Measurements from ENCODE around the gene APEX1. TPM values are rescaled to one million over a fixed set of nuclear protein-coding genes. Genes with fewer than 3 reads are reported as not detected.

Gene APEX1
- polyA plus RNA-seq, 1 of the 3 experiments (the other 2 are of a cell fraction): 279 TPM

- H3K9me2 ChIP-seq: no peaks in the 10 kb centered on the region
- CTCF ChIA-PET: interaction anchor here (0.9 kb wide), 1 partner anchor 13 kb away, joined by 3 read pairs; no protein-coding TSS in a partner anchor
- TF ChIP-seq EP300 (IDR thresholded peaks at IDR 0.05; ENCODE audit: borderline replicate concordance in 1 of 2, low read depth in 1 of 2, low read length in 1 of 2): no peak
- no peak for TF ChIP-seq TCF12 (IDR thresholded peaks at IDR 0.05)
- TF ChIP-seq TEAD4 (IDR thresholded peaks at IDR 0.05; ENCODE audit: borderline replicate concordance, insufficient read depth): no peak
- TF ChIP-seq RFX5 (IDR thresholded peaks at IDR 0.05; ENCODE audit: low read length): no peak
- TF ChIP-seq, protein P1, sequence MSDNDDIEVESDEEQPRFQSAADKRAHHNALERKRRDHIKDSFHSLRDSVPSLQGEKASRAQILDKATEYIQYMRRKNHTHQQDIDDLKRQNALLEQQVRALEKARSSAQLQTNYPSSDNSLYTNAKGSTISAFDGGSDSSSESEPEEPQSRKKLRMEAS (IDR thresholded peaks at IDR 0.05; ENCODE audit: low read depth): no peak
- TF ChIP-seq FOSL2 (IDR thresholded peaks at IDR 0.05; ENCODE audit: borderline replicate concordance, low read depth): no peak
- no peak for TF ChIP-seq SIN3A (IDR thresholded peaks at IDR 0.05; ENCODE audit: borderline replicate concordance, low read depth, low read length)
- no peak for TF ChIP-seq RAD21 (IDR thresholded peaks at IDR 0.05; ENCODE audit: low read length)
- H3K36me3 ChIP-seq (replicated peaks in 1 of 2; ENCODE audit: control insufficient read depth in 1 of 2, insufficient read depth in 2 of 2, low read length in 1 of 2): no peaks in the 10 kb centered on the region
- no peak overlapping the region for H3K27ac ChIP-seq (ENCODE audit: low read depth in 2 of 2, low read length in 1 of 2)
- no peak overlapping the region for H2AFZ ChIP-seq (ENCODE audit: low read depth)
- H3K4me3 ChIP-seq (ENCODE audit: low read depth in 2 of 2, low read length in 1 of 2): no peak overlapping the region
- DNase-seq: no peak
- peaks cover 11% of the 10 kb centered on the region for H3F3A ChIP-seq (replicated peaks; ENCODE audit: insufficient read depth)
- H3K9me3 ChIP-seq: no peaks in the 10 kb centered on the region
- WGBS (ENCODE audit: low lambda C conversion rate): 61% methylated on average over 7 of the region's 7 CpGs
- H3K4me2 ChIP-seq: no peak overlapping the region
- no peak overlapping the region for H3K9ac ChIP-seq
- POLR2A ChIA-PET: no interaction called here
- H3K4me1 ChIP-seq (ENCODE audit: control insufficient read depth in 1 of 2, insufficient read depth in 2 of 2, low read depth in 1 of 2, low read length in 1 of 2): peaks cover 0 to 7% of the 10 kb centered on the region in 2 experiments; a peak in 2 of 4 replicates
- H3K27me3 ChIP-seq (ENCODE audit: insufficient read depth): no peaks in the 10 kb centered on the region; the same call in 1 of the 2 replicates
- H3K79me2 ChIP-seq (ENCODE audit: insufficient read depth): peaks cover 3% of the 10 kb centered on the region; the same call in 1 of the 2 replicates
- no peaks in the 10 kb centered on the region for H4K20me1 ChIP-seq (ENCODE audit: insufficient read depth)
These were observed 37.5 kb upstream of the APEX1 start for GRCh38 chr14:20417250-20418186.

GRCh38 chr14:20418501-20418909 lies 36.5 kb upstream of the APEX1 start:
- 83% methylated on average over 2 of the region's 2 CpGs for WGBS (ENCODE audit: low lambda C conversion rate)
- ChIA-PET CTCF (no interaction called here), POLR2A (no interaction called here)
- H3F3A ChIP-seq (replicated peaks; ENCODE audit: insufficient read depth): peaks cover 7% of the 10 kb centered on the region
- H3K9me2 ChIP-seq: no peaks in the 10 kb centered on the region
- H3K27me3 ChIP-seq (ENCODE audit: insufficient read depth): no peaks in the 10 kb centered on the region; the same call in 1 of the 2 replicates
- H3K9ac ChIP-seq: no peak overlapping the region
- no peak for DNase-seq
- no peaks in the 10 kb centered on the region for H3K9me3 ChIP-seq
- H3K36me3 ChIP-seq (replicated peaks in 1 of 2; ENCODE audit: control insufficient read depth in 1 of 2, insufficient read depth in 2 of 2, low read length in 1 of 2): no peaks in the 10 kb centered on the region
- TF ChIP-seq GABPA (IDR thresholded peaks at IDR 0.05; ENCODE audit: low read depth): no peak
- TF ChIP-seq, protein P2, sequence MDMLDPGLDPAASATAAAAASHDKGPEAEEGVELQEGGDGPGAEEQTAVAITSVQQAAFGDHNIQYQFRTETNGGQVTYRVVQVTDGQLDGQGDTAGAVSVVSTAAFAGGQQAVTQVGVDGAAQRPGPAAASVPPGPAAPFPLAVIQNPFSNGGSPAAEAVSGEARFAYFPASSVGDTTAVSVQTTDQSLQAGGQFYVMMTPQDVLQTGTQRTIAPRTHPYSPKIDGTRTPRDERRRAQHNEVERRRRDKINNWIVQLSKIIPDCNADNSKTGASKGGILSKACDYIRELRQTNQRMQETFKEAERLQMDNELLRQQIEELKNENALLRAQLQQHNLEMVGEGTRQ (IDR thresholded peaks at IDR 0.05; ENCODE audit: borderline replicate concordance, low read depth, low read length): no peak
- H3K79me2 ChIP-seq (ENCODE audit: insufficient read depth): no peaks in the 10 kb centered on the region
- no peaks in the 10 kb centered on the region for H4K20me1 ChIP-seq (ENCODE audit: insufficient read depth)
- no peak overlapping the region for H3K4me3 ChIP-seq (ENCODE audit: low read depth in 2 of 2, low read length in 1 of 2)
- H3K4me2 ChIP-seq: no peak overlapping the region
- H3K4me1 ChIP-seq (ENCODE audit: control insufficient read depth in 1 of 2, insufficient read depth in 2 of 2, low read depth in 1 of 2, low read length in 1 of 2): peaks cover 0 to 7% of the 10 kb centered on the region in 2 experiments; a peak in 2 of 4 replicates
- H2AFZ ChIP-seq (ENCODE audit: low read depth): no peak overlapping the region
- no peak overlapping the region for H3K27ac ChIP-seq (ENCODE audit: low read depth in 2 of 2, low read length in 1 of 2)

All from SK-N-SH (cell line).